T-helper 2 cell (primary cell): ENCODE data around the gene COPZ1.

Experiments used
- DNase-seq, 5 experiments: peaks; one replicate each; pipeline versions ENCODE4 v3.0.0 to v3.0.0-alpha.2; 2012 to 2022

Gene COPZ1

DNA sequence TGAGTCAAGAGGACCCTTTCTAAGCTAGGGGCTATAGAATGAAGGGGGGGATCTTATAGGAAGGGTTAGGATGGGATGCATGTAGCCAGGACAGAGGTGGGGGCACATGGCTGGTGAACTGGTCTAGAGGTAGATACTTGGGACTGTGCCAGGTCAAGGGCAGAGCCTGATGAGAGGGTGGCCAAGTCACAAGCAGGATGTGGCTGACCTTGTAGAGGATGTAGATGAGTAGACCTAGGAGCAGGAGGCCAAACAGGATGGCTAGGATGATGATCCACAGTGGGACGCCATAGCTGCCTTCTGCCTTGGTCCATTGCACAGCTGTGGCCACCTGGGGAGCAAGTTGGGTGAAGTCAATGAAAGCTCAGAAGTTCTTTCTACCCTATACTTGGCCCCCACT, 72.2 kb downstream of the COPZ1 start:
- no peak for DNase-seq

DNA sequence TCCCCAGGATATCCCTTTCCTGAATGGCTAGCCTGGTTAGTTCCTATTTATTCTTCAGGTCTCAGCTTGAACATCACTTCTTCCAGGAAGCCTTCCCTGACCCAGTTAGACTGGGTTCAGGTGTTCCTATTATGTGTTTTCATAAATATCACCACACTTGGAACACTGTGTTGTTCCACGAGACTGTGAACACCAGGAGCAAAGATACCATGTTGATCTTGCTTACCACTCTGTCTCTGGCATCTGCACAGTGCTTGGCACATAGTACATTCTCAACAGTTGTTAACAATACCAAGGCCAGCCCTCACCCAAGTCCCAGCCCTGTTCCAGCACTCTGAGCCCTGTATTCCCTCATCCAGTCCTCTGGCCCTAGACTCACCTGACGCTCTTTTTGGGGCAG, 73.3 kb downstream of the COPZ1 start:
- DNase-seq = no peak

- DNase-seq = peak; percentile 67 to 84 (median 76)
Observed at GRCh38 chr12:54398995-54399793, 74.3 kb downstream of the COPZ1 start.

DNA sequence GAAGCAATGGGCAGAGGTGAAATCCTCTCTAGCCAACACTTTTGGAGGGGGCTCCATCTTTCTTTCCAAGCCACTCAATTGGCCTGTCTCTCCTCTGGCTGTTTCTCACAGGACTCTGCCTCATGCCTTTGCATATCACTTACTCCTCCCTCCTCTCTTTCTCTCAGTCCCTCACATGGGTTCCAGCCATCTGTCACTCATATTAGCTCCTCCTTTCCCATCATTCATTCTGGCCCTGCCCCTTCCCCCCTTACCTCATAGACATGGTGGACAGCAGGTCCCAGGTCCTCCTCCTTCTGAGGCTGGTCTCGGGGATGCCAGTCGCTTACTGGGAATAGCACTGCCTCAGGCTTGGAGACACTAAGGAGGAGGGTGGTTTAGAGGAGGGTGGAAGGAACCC, 76.2 kb downstream of the COPZ1 start:
- DNase-seq = no peak
